GDM1 (cell line): ENCODE data around the gene RHBDD3.

Experiments
- DNase-seq: peaks from one replicate; lab custom pipeline; 2025; lab: John Stamatoyannopoulos, UW

Gene RHBDD3

DNA sequence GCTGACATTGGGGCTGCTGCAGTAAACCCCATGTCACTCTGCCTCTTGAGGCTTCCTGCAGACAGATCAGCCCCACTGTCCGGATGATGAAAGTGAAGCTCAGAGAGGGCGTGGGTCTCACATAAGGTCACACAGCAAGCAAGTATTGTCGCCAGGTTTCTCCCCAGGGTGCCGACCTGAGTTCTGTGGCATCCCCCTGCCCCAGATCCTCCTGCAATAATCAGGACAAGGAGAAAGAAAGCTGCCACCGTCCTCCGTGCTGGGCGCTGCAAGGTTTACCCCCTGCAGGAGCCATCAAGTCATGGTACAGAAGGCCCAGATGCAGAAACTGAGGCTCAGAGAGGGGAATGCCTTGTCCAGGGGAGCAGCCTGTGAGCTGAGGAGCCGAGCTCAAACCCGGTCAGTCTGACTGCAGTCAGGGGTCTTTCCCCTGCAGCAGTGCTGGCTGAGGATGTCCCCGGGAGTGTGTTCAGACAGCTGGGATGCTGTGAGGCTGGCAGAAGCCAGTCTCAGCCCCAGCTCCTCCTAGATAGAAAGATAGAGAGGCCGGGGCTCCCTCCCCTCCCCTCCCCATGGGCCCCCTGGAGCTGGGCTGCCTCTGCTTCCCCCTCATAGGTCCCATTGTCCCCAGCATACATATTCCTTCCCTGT is 48.9 kb downstream of the RHBDD3 start:
- no peak for DNase-seq

- DNase-seq, result no peak
These were observed 49.7 kb downstream of the RHBDD3 start for GRCh38 chr22:29217827-29218757.

DNA sequence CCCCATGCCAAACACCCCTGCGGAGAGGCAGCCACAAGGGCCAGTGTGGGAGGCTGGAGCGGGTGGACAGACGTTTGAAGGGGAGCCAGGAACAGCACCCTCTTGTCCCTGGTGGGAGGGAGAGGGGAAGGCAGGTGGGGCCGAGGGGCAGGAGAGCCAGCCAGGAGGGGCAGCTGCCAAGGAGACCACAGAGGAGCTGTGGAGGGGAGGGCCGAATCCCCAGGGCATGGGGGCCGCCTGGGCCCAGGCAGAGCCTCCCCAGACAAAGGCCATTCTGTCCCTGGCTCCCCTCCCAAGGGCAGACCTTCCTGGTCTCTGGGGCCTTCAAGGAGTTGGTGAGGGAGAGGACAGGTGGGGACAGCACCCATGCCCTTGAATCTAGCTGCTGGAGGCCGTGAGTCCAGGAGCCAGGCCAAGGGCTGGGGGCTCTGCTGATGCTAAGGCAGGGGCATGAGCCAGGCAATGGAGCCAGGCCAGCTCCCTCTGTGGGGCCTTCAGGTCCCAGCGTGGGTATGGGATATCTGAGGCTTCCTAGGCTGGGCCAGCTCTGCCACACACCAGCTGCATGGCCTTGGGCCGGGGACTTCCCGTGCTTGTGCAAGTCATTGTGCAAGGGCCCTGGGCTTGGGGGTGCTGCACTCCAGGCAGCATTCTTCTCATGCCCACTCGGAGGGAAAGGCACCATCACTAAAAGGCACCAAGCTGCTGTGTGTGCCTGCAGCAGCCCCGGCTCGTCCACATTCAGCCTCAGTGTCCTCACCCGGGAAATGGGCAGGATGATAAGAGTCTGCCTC is 50.7 kb downstream of the RHBDD3 start:
- DNase-seq, result no peak

- DNase-seq, result no peak
These were observed 51.5 kb downstream of the RHBDD3 start for GRCh38 chr22:29216011-29216872.

DNA sequence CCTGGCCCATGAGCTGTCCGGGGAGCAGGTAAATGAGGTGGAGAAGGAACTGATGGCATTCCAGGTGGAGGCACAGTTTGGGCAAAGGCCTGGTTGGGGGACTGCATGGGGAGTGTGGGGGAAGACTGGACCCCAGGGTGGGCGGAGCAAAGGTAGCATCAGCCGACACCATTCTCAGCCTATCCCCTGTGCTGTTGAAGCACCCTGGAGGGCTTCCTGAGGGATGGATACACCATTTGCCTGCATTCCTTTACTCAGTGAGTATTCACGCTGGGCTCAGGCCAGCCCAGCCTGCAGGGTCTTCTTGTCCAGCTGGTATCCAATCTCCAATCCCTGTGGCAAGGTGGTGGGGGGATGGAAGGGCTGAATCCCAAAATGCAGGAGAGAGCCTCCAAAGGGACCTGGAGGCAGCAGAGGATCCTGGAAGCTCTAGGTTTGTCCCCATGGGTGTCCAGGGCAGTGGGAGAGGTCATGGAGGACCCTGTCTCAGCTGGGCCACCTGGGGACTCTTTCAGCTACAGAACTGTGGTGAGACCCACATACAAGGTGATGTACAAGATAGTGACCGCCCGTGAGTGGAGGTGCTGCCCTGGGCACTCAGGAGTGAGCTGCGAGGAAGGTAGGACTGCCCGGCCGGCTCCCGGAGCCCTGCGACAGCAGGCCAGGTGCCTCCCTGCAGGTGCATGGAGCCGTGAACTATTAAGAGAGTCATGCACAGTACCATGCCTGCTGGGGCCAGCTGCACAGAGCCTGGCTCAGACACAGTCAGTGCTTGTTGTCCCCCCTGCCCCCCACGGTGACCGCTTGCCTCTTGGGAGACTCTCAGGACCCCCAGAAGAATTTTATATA is 52.5 kb downstream of the RHBDD3 start:
- no peak for DNase-seq

DNA sequence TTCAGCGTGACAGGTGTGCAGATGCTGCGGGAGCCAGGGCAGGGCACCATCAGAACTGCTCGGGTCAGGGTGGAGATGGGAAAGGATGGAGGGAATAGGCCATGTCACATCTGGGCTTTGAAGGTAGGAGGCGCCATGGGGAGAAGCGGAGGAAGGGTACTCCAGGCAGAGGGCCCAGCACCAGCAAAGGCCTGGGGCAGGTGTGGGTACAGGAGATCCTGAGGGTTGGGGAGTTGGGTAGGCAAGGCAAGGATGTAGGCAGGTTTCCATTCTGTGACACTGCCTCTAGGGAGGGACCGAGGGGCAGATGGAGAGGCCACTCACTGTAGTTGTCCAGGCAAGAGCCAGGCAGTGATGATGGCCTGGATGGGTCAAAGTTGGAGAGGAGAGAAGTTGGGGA is 53.5 kb downstream of the RHBDD3 start:
- no peak for DNase-seq

DNA sequence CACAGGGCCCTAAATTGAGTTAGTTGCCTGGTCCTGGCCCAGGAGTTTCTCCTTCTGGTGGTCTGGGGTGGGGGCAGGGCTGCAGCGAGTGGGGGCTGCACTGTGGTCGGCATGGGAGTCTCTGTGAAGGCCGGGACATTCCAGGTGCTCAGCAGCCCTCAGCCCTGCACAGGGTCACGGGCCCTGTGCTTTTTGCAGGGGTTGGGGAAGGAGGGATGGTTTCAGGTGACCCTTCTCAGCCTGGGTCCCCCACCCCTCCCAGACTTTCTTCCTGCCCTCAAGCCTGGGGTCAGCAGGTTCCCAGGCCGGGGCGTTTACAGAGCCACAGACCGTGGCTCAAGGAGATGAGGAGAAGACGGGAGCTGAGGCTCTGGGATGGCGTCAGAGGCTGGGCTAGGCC is 54.3 kb downstream of the RHBDD3 start:
- no peak for DNase-seq

GRCh38 chr22:29212743-29213142 is 55.0 kb downstream of the RHBDD3 start:
- DNase-seq, result no peak

GRCh38 chr22:29211466-29211865 is 56.3 kb downstream of the RHBDD3 start:
- no peak for DNase-seq

DNA sequence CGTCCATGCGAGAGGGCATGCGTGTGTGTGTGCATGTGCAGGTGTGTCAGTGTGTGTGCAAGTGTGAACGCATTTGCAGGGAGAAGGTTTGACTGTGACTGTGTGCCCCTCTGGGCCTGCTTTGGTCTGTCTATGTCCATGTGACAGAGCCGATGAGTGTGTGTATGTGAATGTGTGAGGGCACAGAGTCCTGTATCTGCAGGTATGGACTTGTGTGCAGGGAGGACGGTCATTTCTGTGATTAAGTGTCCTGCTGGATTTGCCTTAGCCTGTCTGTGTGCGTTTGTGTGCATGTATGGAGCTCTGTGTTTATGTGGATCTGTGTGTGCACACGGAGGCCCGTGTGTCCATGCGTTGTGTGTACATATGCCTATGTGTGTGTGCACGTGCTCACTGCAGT is 56.7 kb downstream of the RHBDD3 start:
- DNase-seq, result no peak
